ENCODE data around the gene GRIFIN. TPM values are rescaled to one million over a fixed set of nuclear protein-coding genes. Genes with fewer than 3 reads are reported as not detected.

GRIFIN gene
- total RNA-seq, 2 donors from 2014 or later, result not detected

DNA sequence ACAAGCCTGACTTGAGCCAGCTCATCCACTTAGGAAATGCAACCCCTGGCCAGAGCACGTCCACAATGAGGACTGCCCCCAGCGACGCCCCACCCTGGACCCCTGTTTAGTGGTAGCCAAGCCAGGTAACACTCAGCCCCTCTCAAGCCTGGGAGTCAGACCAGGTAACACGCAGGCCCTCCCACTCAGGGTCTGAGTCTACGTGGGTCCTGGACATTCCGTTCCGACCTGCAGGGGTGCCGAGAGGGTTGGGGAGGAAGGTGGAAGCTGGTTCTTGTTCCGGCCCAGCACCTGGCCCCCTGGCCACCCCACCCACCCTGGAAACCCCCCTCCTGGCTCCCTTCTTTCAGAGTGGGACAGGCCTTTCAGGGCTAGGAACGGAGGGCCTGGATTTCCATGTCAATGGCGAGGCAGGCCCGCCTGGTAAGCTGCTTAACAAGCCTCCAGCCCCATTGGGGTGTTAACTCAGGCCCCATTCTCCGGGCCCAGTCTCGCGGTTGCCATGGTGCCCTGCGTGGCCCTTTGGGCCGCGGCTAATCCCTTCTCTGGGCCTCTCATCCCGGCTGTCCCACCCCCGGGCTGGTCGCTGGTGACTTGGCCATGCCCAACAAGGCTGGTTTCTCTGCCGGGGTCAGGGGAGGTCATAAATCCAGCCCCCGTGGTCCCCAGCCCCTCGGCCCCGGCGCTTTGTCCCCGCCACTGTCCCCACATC is 23.7 kb upstream of the GRIFIN start:
- Histone ChIP-seq H3K4me3 (ENCODE audit: low read length) (no peak overlapping the region), H3K36me3 (ENCODE audit: control insufficient read depth, insufficient read depth, low read length) (no peaks in the 10 kb centered on the region), H3K9me3 (ENCODE audit: control insufficient read depth, low read length) (no peaks in the 10 kb centered on the region), H3K27ac (ENCODE audit: low read depth, low read length) (peak overlapping the region; percentile 77), H3K4me1 (ENCODE audit: control insufficient read depth, insufficient read depth, low read length) (peaks cover 16% of the 10 kb centered on the region), H3K27me3 (ENCODE audit: control insufficient read depth, insufficient read depth, low read length, poor library complexity, severe bottlenecking) (no peaks in the 10 kb centered on the region), H3K9ac (ENCODE audit: extremely low read depth, low read length, poor library complexity, severe bottlenecking) (no peak overlapping the region)
- TF ChIP-seq, protein P1, sequence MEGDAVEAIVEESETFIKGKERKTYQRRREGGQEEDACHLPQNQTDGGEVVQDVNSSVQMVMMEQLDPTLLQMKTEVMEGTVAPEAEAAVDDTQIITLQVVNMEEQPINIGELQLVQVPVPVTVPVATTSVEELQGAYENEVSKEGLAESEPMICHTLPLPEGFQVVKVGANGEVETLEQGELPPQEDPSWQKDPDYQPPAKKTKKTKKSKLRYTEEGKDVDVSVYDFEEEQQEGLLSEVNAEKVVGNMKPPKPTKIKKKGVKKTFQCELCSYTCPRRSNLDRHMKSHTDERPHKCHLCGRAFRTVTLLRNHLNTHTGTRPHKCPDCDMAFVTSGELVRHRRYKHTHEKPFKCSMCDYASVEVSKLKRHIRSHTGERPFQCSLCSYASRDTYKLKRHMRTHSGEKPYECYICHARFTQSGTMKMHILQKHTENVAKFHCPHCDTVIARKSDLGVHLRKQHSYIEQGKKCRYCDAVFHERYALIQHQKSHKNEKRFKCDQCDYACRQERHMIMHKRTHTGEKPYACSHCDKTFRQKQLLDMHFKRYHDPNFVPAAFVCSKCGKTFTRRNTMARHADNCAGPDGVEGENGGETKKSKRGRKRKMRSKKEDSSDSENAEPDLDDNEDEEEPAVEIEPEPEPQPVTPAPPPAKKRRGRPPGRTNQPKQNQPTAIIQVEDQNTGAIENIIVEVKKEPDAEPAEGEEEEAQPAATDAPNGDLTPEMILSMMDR (conservative IDR thresholded peaks at IDR 0.05), result no peak
- Mint-ChIP-seq H3K4me3 (no peak overlapping the region), H3K27ac (peak overlapping the region; percentile 44), H3K4me1 (peaks cover 15% of the 10 kb centered on the region), H3K9me3 (no peaks in the 10 kb centered on the region), H3K36me3 (ENCODE audit: low read depth) (no peaks in the 10 kb centered on the region), H3K27me3 (ENCODE audit: insufficient read depth) (no peaks in the 10 kb centered on the region)
- 62 to 80% methylated on average over 15 to 26 of the region's 27 CpGs for WGBS, 2 experiments (ENCODE audit: insufficient coverage in 1 of 2, insufficient read length in 1 of 2)
- DNase-seq, result peak; percentile 72

DNA sequence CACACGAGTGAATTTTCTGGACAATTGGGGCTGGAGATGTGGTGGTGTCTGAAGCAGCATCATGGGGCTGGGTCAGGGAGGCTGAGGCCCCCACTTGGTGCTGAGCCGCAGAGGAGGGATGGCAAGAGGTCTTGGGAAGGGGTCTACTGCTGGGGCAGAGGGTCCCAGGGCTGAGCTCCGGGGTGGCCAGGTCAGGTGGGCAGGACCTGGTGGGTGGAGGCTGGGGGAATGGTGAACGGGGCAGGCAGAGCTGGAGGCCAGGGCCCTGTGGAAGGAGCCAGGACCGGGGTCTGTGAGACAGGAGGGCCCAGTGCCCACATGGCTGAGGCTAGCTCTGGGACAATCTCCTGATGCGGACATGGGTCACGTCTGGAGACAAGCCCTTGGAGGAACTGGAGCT is 23.0 kb upstream of the GRIFIN start:
- H3K27me3 ChIP-seq (ENCODE audit: control insufficient read depth, insufficient read depth, low read length, poor library complexity, severe bottlenecking), result no peaks in the 10 kb centered on the region
- H3K27ac ChIP-seq (ENCODE audit: low read depth, low read length), result no peak overlapping the region
- Mint-ChIP-seq H3K4me1 (peaks cover 15% of the 10 kb centered on the region), H3K4me3 (no peak overlapping the region), H3K27me3 (ENCODE audit: insufficient read depth) (no peaks in the 10 kb centered on the region), H3K36me3 (ENCODE audit: low read depth) (no peaks in the 10 kb centered on the region), H3K9me3 (no peaks in the 10 kb centered on the region), H3K27ac (peak overlapping the region; percentile 17)
- TF ChIP-seq, protein P1 (conservative IDR thresholded peaks at IDR 0.05), result no peak
- WGBS, 2 experiments (ENCODE audit: insufficient coverage in 1 of 2, insufficient read length in 1 of 2), result 92 to 100% methylated on average over 1 to 7 of the region's 7 CpGs
- no peak for DNase-seq
- peaks cover 16% of the 10 kb centered on the region for H3K4me1 ChIP-seq (ENCODE audit: control insufficient read depth, insufficient read depth, low read length)
- no peak overlapping the region for H3K4me3 ChIP-seq (ENCODE audit: low read length)
- no peaks in the 10 kb centered on the region for H3K36me3 ChIP-seq (ENCODE audit: control insufficient read depth, insufficient read depth, low read length)
- H3K9ac ChIP-seq (ENCODE audit: extremely low read depth, low read length, poor library complexity, severe bottlenecking), result no peak overlapping the region
- H3K9me3 ChIP-seq (ENCODE audit: control insufficient read depth, low read length), result no peaks in the 10 kb centered on the region

DNA sequence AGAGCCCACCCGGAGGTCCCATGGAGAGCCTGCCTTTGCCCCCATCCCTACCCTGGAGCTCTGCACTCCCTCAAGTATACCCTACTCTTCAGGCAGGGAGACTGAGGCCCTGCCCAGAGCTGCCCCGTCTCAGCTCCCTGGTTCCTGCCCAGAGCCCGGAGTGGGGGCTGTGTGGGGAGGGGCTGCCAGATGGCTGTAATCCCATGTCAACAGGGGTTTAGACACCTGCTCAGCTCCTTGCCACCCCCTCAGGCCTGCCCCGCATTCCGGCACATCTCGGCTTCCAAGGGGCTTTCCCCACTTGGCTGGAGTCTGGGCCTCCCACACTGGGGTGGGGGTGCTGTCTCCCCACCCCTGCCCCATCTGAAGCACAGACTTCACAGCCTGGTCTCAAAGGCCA is 22.5 kb upstream of the GRIFIN start:
- Mint-ChIP-seq H3K9me3 (no peaks in the 10 kb centered on the region), H3K4me1 (peaks cover 15% of the 10 kb centered on the region), H3K36me3 (ENCODE audit: low read depth) (no peaks in the 10 kb centered on the region), H3K4me3 (no peak overlapping the region), H3K27me3 (ENCODE audit: insufficient read depth) (no peaks in the 10 kb centered on the region), H3K27ac (peak overlapping the region; percentile 17)
- no peaks in the 10 kb centered on the region for H3K36me3 ChIP-seq (ENCODE audit: control insufficient read depth, insufficient read depth, low read length)
- no peaks in the 10 kb centered on the region for H3K27me3 ChIP-seq (ENCODE audit: control insufficient read depth, insufficient read depth, low read length, poor library complexity, severe bottlenecking)
- no peak overlapping the region for H3K4me3 ChIP-seq (ENCODE audit: low read length)
- peaks cover 16% of the 10 kb centered on the region for H3K4me1 ChIP-seq (ENCODE audit: control insufficient read depth, insufficient read depth, low read length)
- WGBS, 2 experiments (ENCODE audit: insufficient coverage in 1 of 2, insufficient read length in 1 of 2), result 83 to 86% methylated on average over 4 to 6 of the region's 6 CpGs
- DNase-seq, result no peak
- no peak overlapping the region for H3K27ac ChIP-seq (ENCODE audit: low read depth, low read length)
- H3K9ac ChIP-seq (ENCODE audit: extremely low read depth, low read length, poor library complexity, severe bottlenecking), result no peak overlapping the region
- TF ChIP-seq, protein P1 (conservative IDR thresholded peaks at IDR 0.05), result no peak
- no peaks in the 10 kb centered on the region for H3K9me3 ChIP-seq (ENCODE audit: control insufficient read depth, low read length)
